Ishikawa (cell line): Measurements from ENCODE around the gene SBF1.

ENCODE experiments used
- CEBPB ChIP-seq: IDR thresholded peaks from 2 replicates; pipeline ENCODE4 v1.6.1; 2012
- CREB1 ChIP-seq: IDR thresholded peaks from 2 replicates; pipeline ENCODE4 v1.6.1; 2012; ENCODE audit warnings: low read depth
- EGR1 ChIP-seq: IDR thresholded peaks from 2 replicates; pipeline ENCODE4 v1.6.1; 2012
- EP300 ChIP-seq: IDR thresholded peaks from 2 replicates; pipeline ENCODE4 v1.6.1; 2012; ENCODE audit warnings: borderline replicate concordance
- FOXM1 ChIP-seq: IDR thresholded peaks from 2 replicates; pipeline ENCODE4 v1.6.1; 2012; ENCODE audit warnings: low read depth, borderline replicate concordance
- MAX ChIP-seq: IDR thresholded peaks from 2 replicates; pipeline ENCODE4 v1.6.1; 2012
- NFIC ChIP-seq: IDR thresholded peaks from 2 replicates; pipeline ENCODE4 v1.6.1; 2012
- RAD21 ChIP-seq: IDR thresholded peaks from 2 replicates; pipeline ENCODE4 v1.6.1; 2012; ENCODE audit warnings: low read depth
- REST ChIP-seq: IDR thresholded peaks from 2 replicates; pipeline ENCODE4 v1.6.1; 2012; ENCODE audit warnings: low read depth, mild to moderate bottlenecking
- TAF1 ChIP-seq: IDR thresholded peaks from 2 replicates; pipeline ENCODE4 v1.6.1; 2012; ENCODE audit warnings: low read depth, mild to moderate bottlenecking
- TCF12 ChIP-seq: IDR thresholded peaks from 2 replicates; pipeline ENCODE4 v1.6.1; 2012; ENCODE audit warnings: low read depth
- TEAD4 ChIP-seq: IDR thresholded peaks from 2 replicates; pipeline ENCODE4 v1.6.1; 2012
- USF1 ChIP-seq: IDR thresholded peaks from 2 replicates; pipeline ENCODE4 v1.6.1; 2012
- YY1 ChIP-seq: IDR thresholded peaks from 2 replicates; pipeline ENCODE4 v1.6.1; 2012; ENCODE audit warnings: low read depth
- ZBTB7A ChIP-seq: IDR thresholded peaks from 2 replicates; pipeline ENCODE4 v1.6.1; 2012; ENCODE audit warnings: low read depth

SBF1 gene

GRCh38 chr22:50432131-50432876 is 42.5 kb downstream of the SBF1 start:
- TF ChIP-seq USF1 (no peak), CEBPB (no peak), CREB1 (no peak), EP300 (no peak), TCF12 (no peak), NFIC (no peak), REST (no peak), TEAD4 (no peak), EGR1 (no peak), ZBTB7A (no peak), TAF1 (no peak), FOXM1 (no peak), RAD21 (no peak), MAX (no peak), YY1 (no peak)

GRCh38 chr22:50425179-50425916 is 49.5 kb downstream of the SBF1 start:
- no peak for TF ChIP-seq TAF1
- no peak for TF ChIP-seq EP300
- TF ChIP-seq CEBPB: no peak
- no peak for TF ChIP-seq TCF12
- TF ChIP-seq CREB1: no peak
- TF ChIP-seq TEAD4: no peak
- no peak for TF ChIP-seq RAD21
- TF ChIP-seq YY1: no peak

- no peak for TF ChIP-seq MAX
- TF ChIP-seq YY1: no peak
- no peak for TF ChIP-seq RAD21
- TF ChIP-seq TCF12: no peak
- TF ChIP-seq CREB1: no peak
- TF ChIP-seq TAF1: no peak
Measured at GRCh38 chr22:50423956-50424355, 50.9 kb downstream of the SBF1 start.

- TF ChIP-seq TEAD4: no peak
Measured at GRCh38 chr22:50422961-50423815, 51.6 kb downstream of the SBF1 start.

- TF ChIP-seq MAX (no peak), TAF1 (no peak), USF1 (no peak), FOXM1 (no peak), REST (no peak), CREB1 (no peak), TCF12 (no peak), NFIC (no peak), ZBTB7A (no peak), EP300 (no peak), RAD21 (no peak), CEBPB (no peak), TEAD4 (no peak), EGR1 (no peak), YY1 (no peak)
Measured at GRCh38 chr22:50422046-50422445, 52.8 kb downstream of the SBF1 start.
